Left ventricle myocardium inferior (tissue), 1 donor: ENCODE data around the gene ATP2A3. TPM values are rescaled to one million over a fixed set of nuclear protein-coding genes. Genes with fewer than 3 reads are reported as not detected.

ENCODE experiments used
- DNase-seq: peaks from one replicate; pipeline ENCODE4 v3.0.0-alpha.2; 2020
- H3K27ac ChIP-seq: fragments of 200-600 bp; replicated peaks from 2 replicates; pipeline ENCODE4 v1.8.0; 2021
- H3K27me3 ChIP-seq: fragments of 200-600 bp; 2 replicates; pipeline ENCODE4 v1.8.0; 2021; ENCODE audit warnings: low read depth
- H3K36me3 ChIP-seq: fragments of 200-600 bp; 2 replicates; pipeline ENCODE4 v1.8.0; 2021
- H3K4me1 ChIP-seq: fragments of 200-600 bp; 2 replicates; pipeline ENCODE4 v1.8.0; 2021
- H3K4me3 ChIP-seq: fragments of 200-600 bp; 2 replicates; pipeline ENCODE4 v1.8.0; 2021; ENCODE audit warnings: mild to moderate bottlenecking, moderate library complexity
- H3K9me3 ChIP-seq: fragments of 200-600 bp; replicated peaks from 2 replicates; pipeline ENCODE4 v1.8.0; 2021
- CTCF ChIP-seq: fragments of 200-600 bp; IDR thresholded peaks from 2 replicates; pipeline ENCODE4 v1.8.0; 2021; ENCODE audit warnings: antibody characterized with exemption, mild to moderate bottlenecking, borderline replicate concordance
- intact Hi-C: fragments of 100-400 bp; cut with micrococcal nuclease; formaldehyde crosslinking; loops from one replicate; pipeline ENCODE4 v1.11.0; 2022
- total RNA-seq: library from RNA; stranded (reverse); fragmentation: NEBNext Ultra II Directional; extraction: Animal tissue kit (Norgen Biotek cat#: 25700); gene quantifications from one replicate; pipeline ENCODE4 v1.2.1, GENCODE V29; 2021
- donor health status: DM: no; HTN: yes; CAD: no; lungs with severe emphysema.

Gene ATP2A3
- total RNA-seq, 1 donor from 2014 or later = 8.6 TPM

GRCh38 chr17:3903881-3904290 lies 60.4 kb downstream of the ATP2A3 start:
- Histone ChIP-seq H3K4me3 (no peak overlapping the region), H3K36me3 (no peaks in the 10 kb centered on the region), H3K9me3 (no peaks in the 10 kb centered on the region), H3K27ac (no peak overlapping the region), H3K4me1 (no peaks in the 10 kb centered on the region), H3K27me3 (no peaks in the 10 kb centered on the region)
- DNase-seq = no peak
- intact Hi-C loops = no loop called here
- no peak for TF ChIP-seq CTCF

- no peaks in the 10 kb centered on the region for H3K9me3 ChIP-seq
- H3K4me1 ChIP-seq = no peaks in the 10 kb centered on the region
- no peaks in the 10 kb centered on the region for H3K36me3 ChIP-seq
- no peak for DNase-seq
- TF ChIP-seq CTCF = no peak
- no peaks in the 10 kb centered on the region for H3K27me3 ChIP-seq
- H3K27ac ChIP-seq = no peak overlapping the region
- intact Hi-C loops = no loop called here
- H3K4me3 ChIP-seq = no peak overlapping the region
These were observed 61.0 kb downstream of the ATP2A3 start for GRCh38 chr17:3903051-3903825.

GRCh38 chr17:3900646-3901045 lies 63.6 kb downstream of the ATP2A3 start:
- no peak overlapping the region for H3K4me3 ChIP-seq
- no peaks in the 10 kb centered on the region for H3K36me3 ChIP-seq
- intact Hi-C loops = no loop called here
- TF ChIP-seq CTCF = no peak
- H3K27ac ChIP-seq = no peak overlapping the region
- no peak for DNase-seq
- H3K4me1 ChIP-seq = peaks cover 7% of the 10 kb centered on the region
- H3K27me3 ChIP-seq = no peaks in the 10 kb centered on the region
- H3K9me3 ChIP-seq = no peaks in the 10 kb centered on the region

- Histone ChIP-seq H3K9me3 (no peaks in the 10 kb centered on the region), H3K27me3 (no peaks in the 10 kb centered on the region), H3K27ac (no peak overlapping the region), H3K4me3 (no peak overlapping the region), H3K4me1 (peaks cover 34% of the 10 kb centered on the region), H3K36me3 (no peaks in the 10 kb centered on the region)
- no peak for TF ChIP-seq CTCF
- no peak for DNase-seq
- intact Hi-C loops = no loop called here
These were observed 66.5 kb downstream of the ATP2A3 start for GRCh38 chr17:3897731-3898130.

- intact Hi-C loops = no loop called here
- Histone ChIP-seq H3K27me3 (no peaks in the 10 kb centered on the region), H3K27ac (no peak overlapping the region), H3K4me1 (peaks cover 42% of the 10 kb centered on the region), H3K4me3 (no peak overlapping the region), H3K36me3 (no peaks in the 10 kb centered on the region), H3K9me3 (no peaks in the 10 kb centered on the region)
- TF ChIP-seq CTCF = no peak
- no peak for DNase-seq
These were observed 67.3 kb downstream of the ATP2A3 start for GRCh38 chr17:3896968-3897235.
